Calu3 (cell line): ENCODE data around the gene DLEC1. TPM values are rescaled to one million over a fixed set of nuclear protein-coding genes. Genes with fewer than 3 reads are reported as not detected.
A peak's percentile ranks its signal among the peaks of the same experiment; 100 is the strongest.

ENCODE experiments used
- BruUV-seq: library from RNA; stranded (reverse); fragments of 400-500 nt; replicated peaks from 2 replicates; lab custom pipeline; 2021; lab: Mats Ljungman, UMichigan
- CTCF ChIA-PET: fragments of 300-600 bp; sonication (Branson Sonifier 250); formaldehyde crosslinking; loops from one replicate; lab custom pipeline; 2022; ENCODE audit warnings: antibody characterized with exemption; lab: Charles Lee
- DNase-seq: peaks from one replicate; pipeline ENCODE4 v3.0.0; 2022
- H3K27ac Mint-ChIP-seq: one replicate; pipeline ENCODE4 v1.8.0; 2022; ENCODE audit warnings: mixed read lengths; ENCODE audit not compliant: unreplicated experiment
- H3K27me3 Mint-ChIP-seq: one replicate; pipeline ENCODE4 v1.8.0; 2022; ENCODE audit warnings: mixed read lengths; ENCODE audit not compliant: unreplicated experiment
- H3K36me3 Mint-ChIP-seq: one replicate; pipeline ENCODE4 v1.8.0; 2022; ENCODE audit warnings: mild to moderate bottlenecking, moderate library complexity, mixed read lengths; ENCODE audit not compliant: insufficient read depth, unreplicated experiment
- H3K4me1 Mint-ChIP-seq: one replicate; pipeline ENCODE4 v1.8.0; 2022; ENCODE audit warnings: mild to moderate bottlenecking, low read depth, mixed read lengths; ENCODE audit not compliant: unreplicated experiment
- H3K4me3 Mint-ChIP-seq: one replicate; pipeline ENCODE4 v1.8.0; 2022; ENCODE audit warnings: mild to moderate bottlenecking, low read depth, moderate library complexity, mixed read lengths; ENCODE audit not compliant: unreplicated experiment
- H3K9me3 Mint-ChIP-seq: one replicate; pipeline ENCODE4 v1.8.0; 2022; ENCODE audit warnings: low read depth, mixed read lengths; ENCODE audit not compliant: unreplicated experiment
- CTCF ChIP-seq: fragments of 200-600 bp; IDR thresholded peaks from one replicate; pipeline ENCODE4 v1.8.0; 2022; ENCODE audit warnings: antibody characterized with exemption; ENCODE audit not compliant: unreplicated experiment
- intact Hi-C: fragments of 100-400 bp; cut with micrococcal nuclease; formaldehyde crosslinking; loops from one replicate; pipeline ENCODE4 v1.10.0; 2022; ENCODE audit not compliant: unreplicated experiment
- total RNA-seq: library from RNA; stranded (reverse); gene quantifications from 2 replicates; pipeline ENCODE4 v1.2.3, GENCODE V29; 2022

Gene DLEC1
- total RNA-seq, 1 experiment from 2014 or later, result 0.28 TPM

- no peak for DNase-seq
- CTCF ChIA-PET, result no interaction called here
- Mint-ChIP-seq H3K9me3 (no peaks in the 10 kb centered on the region), H3K36me3 (peaks cover 42% of the 10 kb centered on the region), H3K27ac (peak overlapping the region; percentile 95), H3K4me1 (peaks cover 61% of the 10 kb centered on the region), H3K27me3 (no peaks in the 10 kb centered on the region), H3K4me3 (peak overlapping the region; percentile 97)
- intact Hi-C loops, result loop anchor here (5.0 kb wide), 1 partner anchor 79 kb away; no protein-coding TSS in a partner anchor
- no peak for TF ChIP-seq CTCF
- no TSS peak for BruUV-seq
These were observed 129.4 kb downstream of the DLEC1 start for GRCh38 chr3:38168151-38169026.

GRCh38 chr3:38169027-38169317 lies 130.0 kb downstream of the DLEC1 start:
- peaks cover 42% of the 10 kb centered on the region for H3K36me3 Mint-ChIP-seq
- peaks cover 67% of the 10 kb centered on the region for H3K4me1 Mint-ChIP-seq
- H3K9me3 Mint-ChIP-seq, result no peaks in the 10 kb centered on the region
- no peak for DNase-seq
- intact Hi-C loops, result loop anchor here (5.0 kb wide), 1 partner anchor 78 kb away; no protein-coding TSS in a partner anchor
- no peak overlapping the region for H3K27ac Mint-ChIP-seq
- peak overlapping the region; percentile 97 for H3K4me3 Mint-ChIP-seq
- BruUV-seq, result no TSS peak
- no peaks in the 10 kb centered on the region for H3K27me3 Mint-ChIP-seq
- CTCF ChIA-PET, result no interaction called here
- no peak for TF ChIP-seq CTCF

- intact Hi-C loops, result no loop called here
- CTCF ChIA-PET, result no interaction called here
- BruUV-seq, result no TSS peak
- TF ChIP-seq CTCF, result no peak
- Mint-ChIP-seq H3K27ac (no peak overlapping the region), H3K4me1 (peaks cover 69% of the 10 kb centered on the region), H3K36me3 (peaks cover 25% of the 10 kb centered on the region), H3K9me3 (no peaks in the 10 kb centered on the region), H3K4me3 (no peak overlapping the region), H3K27me3 (no peaks in the 10 kb centered on the region)
- no peak for DNase-seq
These were observed 131.7 kb downstream of the DLEC1 start for GRCh38 chr3:38170722-38171121.

- H3K27ac Mint-ChIP-seq, result no peak overlapping the region
- H3K36me3 Mint-ChIP-seq, result peaks cover 16% of the 10 kb centered on the region
- no peaks in the 10 kb centered on the region for H3K9me3 Mint-ChIP-seq
- CTCF ChIA-PET, result no interaction called here
- intact Hi-C loops, result no loop called here
- no peak overlapping the region for H3K4me3 Mint-ChIP-seq
- TF ChIP-seq CTCF, result no peak
- no TSS peak for BruUV-seq
- H3K27me3 Mint-ChIP-seq, result no peaks in the 10 kb centered on the region
- peaks cover 64% of the 10 kb centered on the region for H3K4me1 Mint-ChIP-seq
- no peak for DNase-seq
These were observed 132.6 kb downstream of the DLEC1 start for GRCh38 chr3:38171622-38172021.

Other genes starting within 250 kb of the DLEC1 start
- gene CTDSPL, start 177.3 kb upstream of the DLEC1 start, total RNA-seq, result 55.2 and 81.9 TPM in 2 replicates
- 52.6 and 86.8 TPM in 2 replicates for gene VILL, start 48.4 kb upstream of the DLEC1 start, total RNA-seq
- 7.8 and 9.8 TPM in 2 replicates for gene PLCD1, start 9.6 kb upstream of the DLEC1 start, total RNA-seq
- 64.5 and 71.1 TPM in 2 replicates for gene ACAA1, start 97.9 kb downstream of the DLEC1 start, total RNA-seq
- 35.2 and 44.2 TPM in 2 replicates for gene MYD88, start 99.5 kb downstream of the DLEC1 start, total RNA-seq
- 49.5 and 50.4 TPM in 2 replicates for gene OXSR1, start 126.3 kb downstream of the DLEC1 start, total RNA-seq
- 3.2 and 3.5 TPM in 2 replicates for gene SLC22A13, start 226.6 kb downstream of the DLEC1 start, total RNA-seq
- gene SLC22A14, start 243.1 kb downstream of the DLEC1 start, total RNA-seq, result 1.8 and 2.1 TPM in 2 replicates